Stimulated activated naive CD8-positive, alpha-beta T cell treated with anti-CD3 and anti-CD28 coated beads, Interleukin-15, amount 100 ng/mL, for 72 hours (primary cell): Measurements from ENCODE around the gene TMIGD2.
A peak's percentile ranks its signal among the peaks of the same experiment; 100 is the strongest.
"Not testable (repeated sequence)": the region's sequence is repeated elsewhere in the genome, so short reads cannot be mapped to it uniquely, and the experiment has no call there.

Experiments used
- ATAC-seq: fragments of 150-1000 bp; cut with Tn5 transposase; 2 replicates; pipeline ENCODE4 v1.10.0; 2021; ENCODE audit warnings: mild to moderate bottlenecking, moderate library complexity
- DNase-seq, 2 donors: peaks; one replicate each; pipeline ENCODE4 v3.0.0; 2021 to 2022
- H3K27ac Mint-ChIP-seq, 2 donors: one replicate each; pipeline ENCODE4 v1.8.0; 2022; ENCODE audit warnings: mild to moderate bottlenecking in 2 of 2, mixed read lengths in 2 of 2, moderate library complexity in 2 of 2
- H3K27me3 Mint-ChIP-seq: one replicate; pipeline ENCODE4 v1.8.0; 2022; ENCODE audit warnings: mixed read lengths
- H3K4me1 Mint-ChIP-seq: one replicate; pipeline ENCODE4 v1.8.0; 2022; ENCODE audit warnings: mild to moderate bottlenecking, mixed read lengths
- H3K4me3 Mint-ChIP-seq, 2 donors: one replicate each; pipeline ENCODE4 v1.8.0; 2022; ENCODE audit warnings: mild to moderate bottlenecking in 2 of 2, mixed read lengths in 2 of 2, moderate library complexity in 1 of 2
- H3K9me3 Mint-ChIP-seq, 2 donors: one replicate each; pipeline ENCODE4 v1.8.0; 2022; ENCODE audit warnings: mixed read lengths in 2 of 2

Gene TMIGD2

GRCh38 chr19:4291184-4291732, 10.9 kb downstream of the TMIGD2 start:
- Mint-ChIP-seq H3K27ac (peak overlapping the region in 1 of 2 donors; percentile 92), H3K27me3 (no peaks in the 10 kb centered on the region), H3K9me3 (no peaks in the 10 kb centered on the region), H3K4me1 (peaks cover under 1% of the 10 kb centered on the region), H3K4me3 (no peak overlapping the region)
- ATAC-seq (no peak), DNase-seq (no peak)

- DNase-seq (no peak), ATAC-seq (no peak)
- no peak overlapping the region for H3K27ac Mint-ChIP-seq
- H3K4me1 Mint-ChIP-seq: no peaks in the 10 kb centered on the region
- no peaks in the 10 kb centered on the region for H3K9me3 Mint-ChIP-seq
- H3K27me3 Mint-ChIP-seq: no peaks in the 10 kb centered on the region
- no peak overlapping the region for H3K4me3 Mint-ChIP-seq
These were observed 14.0 kb downstream of the TMIGD2 start for GRCh38 chr19:4288091-4288777.

- not testable (repeated sequence) for DNase-seq, H3K4me3 Mint-ChIP-seq, ATAC-seq, H3K27ac Mint-ChIP-seq, H3K4me1 Mint-ChIP-seq, H3K9me3 Mint-ChIP-seq
- peaks cover 10% of the 10 kb centered on the region for H3K27me3 Mint-ChIP-seq
These were observed 16.0 kb downstream of the TMIGD2 start for GRCh38 chr19:4286141-4286540.

GRCh38 chr19:4284974-4285373, 17.2 kb downstream of the TMIGD2 start:
- Mint-ChIP-seq H3K27me3 (peaks cover 22% of the 10 kb centered on the region), H3K4me1 (peaks cover 2% of the 10 kb centered on the region), H3K9me3 (no peaks in the 10 kb centered on the region), H3K27ac (no peak overlapping the region), H3K4me3 (no peak overlapping the region)
- DNase-seq (no peak), ATAC-seq (no peak)

- H3K9me3 Mint-ChIP-seq: no peaks in the 10 kb centered on the region
- ATAC-seq (no peak), DNase-seq (no peak)
- H3K27me3 Mint-ChIP-seq: peaks cover 28% of the 10 kb centered on the region
- no peak overlapping the region for H3K27ac Mint-ChIP-seq
- peaks cover 7% of the 10 kb centered on the region for H3K4me1 Mint-ChIP-seq
- no peak overlapping the region for H3K4me3 Mint-ChIP-seq
These were observed 17.8 kb downstream of the TMIGD2 start for GRCh38 chr19:4284176-4284958.

- peak; percentile 52 for ATAC-seq
- H3K27me3 Mint-ChIP-seq: peaks cover 40% of the 10 kb centered on the region
- no peak overlapping the region for H3K27ac Mint-ChIP-seq
- peaks cover 7% of the 10 kb centered on the region for H3K4me1 Mint-ChIP-seq
- no peak for DNase-seq
- H3K4me3 Mint-ChIP-seq: peak overlapping the region; percentile 80 to 83
- H3K9me3 Mint-ChIP-seq: no peaks in the 10 kb centered on the region
These were observed 22.4 kb downstream of the TMIGD2 start for GRCh38 chr19:4279530-4280422.

- ATAC-seq (no peak), DNase-seq (no peak)
- H3K9me3 Mint-ChIP-seq: no peaks in the 10 kb centered on the region
- H3K27ac Mint-ChIP-seq: no peak overlapping the region
- H3K4me3 Mint-ChIP-seq: no peak overlapping the region
- H3K27me3 Mint-ChIP-seq: peaks cover 40% of the 10 kb centered on the region
- peaks cover 7% of the 10 kb centered on the region for H3K4me1 Mint-ChIP-seq
These were observed 23.0 kb downstream of the TMIGD2 start for GRCh38 chr19:4279267-4279529.

- Mint-ChIP-seq H3K4me3 (peak within 1 kb of the TSS; percentile 80 to 83), H3K27me3 (peaks cover 40% of the 10 kb centered on the region), H3K27ac (no peak within 1 kb of the TSS), H3K9me3 (no peaks in the 10 kb centered on the region), H3K4me1 (peaks cover 7% of the 10 kb centered on the region)
- ATAC-seq (no peak), DNase-seq (no peak)
These were observed 23.5 kb downstream of the TMIGD2 start, which contains the start of gene SHD for GRCh38 chr19:4278419-4279266. Gene SHD (plus strand): TSS chr19:4279266. CDS start chr19:4280064, 798 bp downstream.

GRCh38 chr19:4278010-4278409, 24.2 kb downstream of the TMIGD2 start:
- no peak for DNase-seq
- no peaks in the 10 kb centered on the region for H3K9me3 Mint-ChIP-seq
- peaks cover 40% of the 10 kb centered on the region for H3K27me3 Mint-ChIP-seq
- H3K27ac Mint-ChIP-seq: no peak overlapping the region
- no peak for ATAC-seq
- H3K4me3 Mint-ChIP-seq: no peak overlapping the region
- H3K4me1 Mint-ChIP-seq: peaks cover 7% of the 10 kb centered on the region

- peaks cover 7% of the 10 kb centered on the region for H3K4me1 Mint-ChIP-seq
- H3K9me3 Mint-ChIP-seq: no peaks in the 10 kb centered on the region
- H3K4me3 Mint-ChIP-seq: no peak overlapping the region
- H3K27ac Mint-ChIP-seq: no peak overlapping the region
- ATAC-seq (no peak), DNase-seq (no peak)
- peaks cover 40% of the 10 kb centered on the region for H3K27me3 Mint-ChIP-seq
These were observed 24.9 kb downstream of the TMIGD2 start for GRCh38 chr19:4277191-4277696.

GRCh38 chr19:4274321-4274686, 27.9 kb downstream of the TMIGD2 start:
- not testable (repeated sequence) for ATAC-seq, H3K4me1 Mint-ChIP-seq, DNase-seq, H3K9me3 Mint-ChIP-seq, H3K27ac Mint-ChIP-seq, H3K4me3 Mint-ChIP-seq
- peaks cover 12% of the 10 kb centered on the region for H3K27me3 Mint-ChIP-seq

GRCh38 chr19:4272894-4273293, 29.3 kb downstream of the TMIGD2 start:
- no peak for ATAC-seq
- peak overlapping the region in 1 of 2 donors; percentile 48 for H3K27ac Mint-ChIP-seq

GRCh38 chr19:4268816-4269430, 33.3 kb downstream of the TMIGD2 start:
- no peak for DNase-seq
- Mint-ChIP-seq H3K9me3 (no peaks in the 10 kb centered on the region), H3K4me1 (peaks cover 34% of the 10 kb centered on the region), H3K4me3 (no peak overlapping the region), H3K27ac (no peak overlapping the region), H3K27me3 (no peaks in the 10 kb centered on the region)
- no peak for ATAC-seq

More at GRCh38 chr19:4272894-4273293, 29.3 kb downstream of the TMIGD2 start:
- Mint-ChIP-seq H3K4me1 (no peaks in the 10 kb centered on the region), H3K9me3 (no peaks in the 10 kb centered on the region), H3K4me3 (no peak overlapping the region), H3K27me3 (no peaks in the 10 kb centered on the region)
- DNase-seq: no peak
